SK-N-SH (cell line): ENCODE measurements around the gene CDKN1A. TPM values are rescaled to one million over a fixed set of nuclear protein-coding genes. Genes with fewer than 3 reads are reported as not detected.

ENCODE experiments used
- CTCF ChIA-PET: fragments of 300-600, 350-600 bp; formaldehyde crosslinking; extraction: SDS; loops from one replicate; lab custom pipeline; 2021; lab: Yijun Ruan, JAX
- POLR2A ChIA-PET: fragments of 350-600 bp; sonication (Branson Sonifier 250); formaldehyde crosslinking; extraction: SDS; loops from one replicate; lab custom pipeline; 2020; ENCODE audit warnings: antibody characterized with exemption, inconsistent platforms; lab: Yijun Ruan, JAX
- DNase-seq: peaks from one replicate; pipeline ENCODE4 v3.0.0; 2012
- H2AFZ ChIP-seq: fragments of 200-600 bp; sonication (generic); 2 replicates; pipeline ENCODE4 v1.8.1; 2016; ENCODE audit warnings: antibody characterized with exemption, mild to moderate bottlenecking, low read depth
- H3F3A ChIP-seq: fragments of 200-600 bp; sonication (generic); replicated peaks from 2 replicates; pipeline ENCODE3; 2016; ENCODE audit warnings: antibody characterized with exemption, mild to moderate bottlenecking; ENCODE audit not compliant: insufficient read depth
- H3K27ac ChIP-seq, 2 experiments: fragments of 200-500 bp in 1 of 2; fragments of 200-600 bp in 1 of 2; sonication (Bioruptor generic) in 1 of 2; sonication (generic), shearing (Covaris generic) in 1 of 2; 2 replicates each; pipeline versions ENCODE4 v1.5.1 to v1.6.1; 2014 to 2016; ENCODE audit warnings: low read depth in 2 of 2, inconsistent platforms in 1 of 2, low read length in 1 of 2, mild to moderate bottlenecking in 1 of 2, mixed read lengths in 1 of 2
- H3K27me3 ChIP-seq: fragments of 200-600 bp; sonication (generic), shearing (Covaris generic); 2 replicates; pipeline ENCODE4 v1.6.1; 2016; ENCODE audit warnings: mixed run types; ENCODE audit not compliant: insufficient read depth
- H3K36me3 ChIP-seq, 2 experiments: fragments of 200-500 bp in 1 of 2; fragments of 200-600 bp in 1 of 2; sonication (Bioruptor generic) in 1 of 2; sonication (generic) in 1 of 2; replicated peaks in 1 of 2; 2 replicates each; pipeline versions ENCODE3 to v1.5.1; 2014 to 2016; ENCODE audit warnings: low read length in 1 of 2, mild to moderate bottlenecking in 1 of 2; ENCODE audit not compliant: insufficient read depth in 2 of 2, control insufficient read depth in 1 of 2
- H3K4me1 ChIP-seq, 2 experiments: fragments of 200-500 bp in 1 of 2; fragments of 200-600 bp in 1 of 2; sonication (Bioruptor generic) in 1 of 2; sonication (generic), shearing (Covaris generic) in 1 of 2; 2 replicates each; pipeline versions ENCODE4 v1.5.1 to v1.6.1; 2014 to 2016; ENCODE audit warnings: low read depth in 1 of 2, low read length in 1 of 2, mixed run types in 1 of 2; ENCODE audit not compliant: insufficient read depth in 2 of 2, control insufficient read depth in 1 of 2
- H3K4me2 ChIP-seq: fragments of 200-600 bp; sonication (generic), shearing (Covaris generic); 2 replicates; pipeline ENCODE4 v1.6.1; 2017; ENCODE audit warnings: mixed run types
- H3K4me3 ChIP-seq, 2 experiments: fragments of 200-500 bp in 1 of 2; fragments of 200-600 bp in 1 of 2; sonication (Bioruptor generic) in 1 of 2; sonication (generic), shearing (Covaris generic) in 1 of 2; 2 replicates each; pipeline versions ENCODE4 v1.5.1 to v1.8.1; 2014 to 2016; ENCODE audit warnings: low read depth in 2 of 2, inconsistent platforms in 1 of 2, low read length in 1 of 2, mild to moderate bottlenecking in 1 of 2, mixed read lengths in 1 of 2, moderate library complexity in 1 of 2
- H3K79me2 ChIP-seq: fragments of 200-600 bp; sonication (generic); 2 replicates; pipeline ENCODE4 v1.8.1; 2017; ENCODE audit warnings: mild to moderate bottlenecking; ENCODE audit not compliant: insufficient read depth
- H3K9ac ChIP-seq: fragments of 200-600 bp; sonication (generic); 2 replicates; pipeline ENCODE4 v1.6.1; 2017; ENCODE audit warnings: mixed run types
- H3K9me2 ChIP-seq: fragments of 200-600 bp; sonication (generic); 2 replicates; pipeline ENCODE4 v1.6.1; 2017; ENCODE audit warnings: mixed run types
- H3K9me3 ChIP-seq: fragments of 200-600 bp; sonication (generic); 2 replicates; pipeline ENCODE4 v1.6.1; 2017; ENCODE audit warnings: mixed run types, mild to moderate bottlenecking, moderate library complexity
- H4K20me1 ChIP-seq: fragments of 200-600 bp; sonication (generic); 2 replicates; pipeline ENCODE4 v1.6.1; 2017; ENCODE audit warnings: mild to moderate bottlenecking, mixed run types; ENCODE audit not compliant: insufficient read depth
- EP300 ChIP-seq, 2 experiments: IDR thresholded peaks; 2 replicates each; pipeline versions ENCODE4 v1.4.0 to v1.6.1; 2012; ENCODE audit warnings: borderline replicate concordance in 1 of 2, low read depth in 1 of 2, low read length in 1 of 2
- EZH2phosphoT487 ChIP-seq: fragments of 200-600 bp; sonication (generic); IDR thresholded peaks from 2 replicates; pipeline ENCODE4 v1.6.1; 2017; ENCODE audit warnings: low read depth, mixed run types, mild to moderate bottlenecking, antibody characterized with exemption, moderate library complexity, borderline replicate concordance
- JUND ChIP-seq: IDR thresholded peaks from 2 replicates; pipeline ENCODE4 v1.4.0; 2012
- NFIC ChIP-seq: IDR thresholded peaks from 2 replicates; pipeline ENCODE4 v1.4.0; 2012; ENCODE audit warnings: borderline replicate concordance
- NRF1 ChIP-seq: IDR thresholded peaks from 2 replicates; pipeline ENCODE4 v1.6.1; 2012; ENCODE audit warnings: low read depth, mild to moderate bottlenecking, low read length
- PBX3 ChIP-seq: IDR thresholded peaks from 2 replicates; pipeline ENCODE4; 2012
- POLR2AphosphoS5 ChIP-seq: IDR thresholded peaks from 2 replicates; pipeline ENCODE4 v1.6.1; 2012; ENCODE audit warnings: low read depth, low read length
- SIN3A ChIP-seq: IDR thresholded peaks from 2 replicates; pipeline ENCODE4 v1.6.1; 2012; ENCODE audit warnings: low read depth, mild to moderate bottlenecking, low read length, moderate library complexity, borderline replicate concordance
- SMC3 ChIP-seq: IDR thresholded peaks from 2 replicates; pipeline ENCODE4 v1.6.1; 2012; ENCODE audit warnings: low read depth, low read length, improper control_type of control experiment
- TCF12 ChIP-seq: IDR thresholded peaks from 2 replicates; pipeline ENCODE4 v1.4.0; 2012
- WGBS: methylation state at CpG from one replicate; pipeline ENCODE4 v1.1.6; 2017; ENCODE audit warnings: low lambda C conversion rate; 5-methylcytosine and 5-hydroxymethylcytosine counted together
- polyA plus RNA-seq, 3 experiments: library from polyadenylated mRNA; depleted of rRNA; stranded (reverse); fragments of >200 nt; gene quantifications; 2 replicates each; pipeline ENCODE4 v1.2.3, GENCODE V29; 2012

The CDKN1A gene
- polyA plus RNA-seq, 1 of the 3 experiments (the other 2 are of a cell fraction): 747 TPM

DNA sequence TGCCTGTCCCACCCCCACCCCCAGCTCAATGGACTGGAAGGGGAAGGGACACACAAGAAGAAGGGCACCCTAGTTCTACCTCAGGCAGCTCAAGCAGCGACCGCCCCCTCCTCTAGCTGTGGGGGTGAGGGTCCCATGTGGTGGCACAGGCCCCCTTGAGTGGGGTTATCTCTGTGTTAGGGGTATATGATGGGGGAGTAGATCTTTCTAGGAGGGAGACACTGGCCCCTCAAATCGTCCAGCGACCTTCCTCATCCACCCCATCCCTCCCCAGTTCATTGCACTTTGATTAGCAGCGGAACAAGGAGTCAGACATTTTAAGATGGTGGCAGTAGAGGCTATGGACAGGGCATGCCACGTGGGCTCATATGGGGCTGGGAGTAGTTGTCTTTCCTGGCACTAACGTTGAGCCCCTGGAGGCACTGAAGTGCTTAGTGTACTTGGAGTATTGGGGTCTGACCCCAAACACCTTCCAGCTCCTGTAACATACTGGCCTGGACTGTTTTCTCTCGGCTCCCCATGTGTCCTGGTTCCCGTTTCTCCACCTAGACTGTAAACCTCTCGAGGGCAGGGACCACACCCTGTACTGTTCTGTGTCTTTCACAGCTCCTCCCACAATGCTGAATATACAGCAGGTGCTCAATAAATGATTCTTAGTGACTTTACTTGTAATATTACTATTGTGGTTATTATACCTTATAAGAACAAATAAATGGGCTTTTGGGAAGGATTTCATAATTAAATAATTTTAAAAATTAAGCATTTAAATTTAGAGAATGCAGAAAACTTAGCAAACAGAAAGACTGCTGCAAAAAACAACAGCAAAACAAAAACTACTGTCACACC, 8.4 kb downstream of the CDKN1A start:
- ChIA-PET POLR2A (no interaction called here), CTCF (interaction anchor here (1.2 to 3.3 kb wide), 4 partner anchors 37 to 79 kb away, joined by 3 to 14 read pairs (median 6); no protein-coding TSS in a partner anchor)
- H2AFZ ChIP-seq: no peak overlapping the region
- H3K9me2 ChIP-seq: no peaks in the 10 kb centered on the region
- no peak overlapping the region for H3K4me3 ChIP-seq
- H3K79me2 ChIP-seq: peaks cover 44% of the 10 kb centered on the region
- no peaks in the 10 kb centered on the region for H3K9me3 ChIP-seq
- DNase-seq: no peak
- WGBS: 87% methylated on average over 9 of the region's 10 CpGs
- peaks cover 76% of the 10 kb centered on the region for H4K20me1 ChIP-seq
- peaks cover 50 to 53% of the 10 kb centered on the region in 2 experiments for H3K36me3 ChIP-seq
- no peak overlapping the region for H3K4me2 ChIP-seq
- peaks cover 0 to 9% of the 10 kb centered on the region in 2 experiments; a peak in 1 of 4 replicates for H3K4me1 ChIP-seq
- no peaks in the 10 kb centered on the region for H3K27me3 ChIP-seq
- no peak overlapping the region for H3K9ac ChIP-seq
- H3K27ac ChIP-seq: peak overlapping the region in 1 of 2 experiments; percentile 44; a peak in 1 of 4 replicates
- peaks cover 72% of the 10 kb centered on the region for H3F3A ChIP-seq
- no peak for TF ChIP-seq EP300 (IDR thresholded peaks at IDR 0.05; ENCODE audit: borderline replicate concordance in 1 of 2, low read depth in 1 of 2, low read length in 1 of 2)
- TF ChIP-seq TCF12: no peak
- no peak for TF ChIP-seq NRF1
- peak; percentile 49 for TF ChIP-seq POLR2AphosphoS5

GRCh38 chr6:36688063-36688738, 9.7 kb downstream of the CDKN1A start:
- Histone ChIP-seq H3K9me3 (no peaks in the 10 kb centered on the region), H3K4me2 (no peak overlapping the region), H3K9me2 (no peaks in the 10 kb centered on the region), H3K9ac (no peak overlapping the region), H3K79me2 (peaks cover 31% of the 10 kb centered on the region), H4K20me1 (peaks cover 63% of the 10 kb centered on the region), H3K27me3 (no peaks in the 10 kb centered on the region), H3K27ac (peak overlapping the region in 1 of 2 experiments; percentile 44; a peak in 1 of 4 replicates), H3K4me1 (no peaks in the 10 kb centered on the region; a peak in 1 of 4 replicates), H3K36me3 (peaks cover 42 to 46% of the 10 kb centered on the region in 2 experiments), H3F3A (peaks cover 61% of the 10 kb centered on the region), H2AFZ (no peak overlapping the region), H3K4me3 (no peak overlapping the region)
- WGBS: 88% methylated on average over 6 of the region's 6 CpGs
- POLR2A ChIA-PET: interaction anchor here (0.6 kb wide), 1 partner anchor 79 kb away, joined by 3 read pairs; no protein-coding TSS in a partner anchor
- CTCF ChIA-PET: interaction anchor here (1.2 to 2.0 kb wide), 2 partner anchors 8 to 35 kb away, joined by 3 to 4 read pairs; no protein-coding TSS in a partner anchor
- TF ChIP-seq PBX3 (peak; percentile 43), JUND (peak; percentile 25), POLR2AphosphoS5 (peak; percentile 73), SMC3 (no peak)
- no peak for DNase-seq

DNA sequence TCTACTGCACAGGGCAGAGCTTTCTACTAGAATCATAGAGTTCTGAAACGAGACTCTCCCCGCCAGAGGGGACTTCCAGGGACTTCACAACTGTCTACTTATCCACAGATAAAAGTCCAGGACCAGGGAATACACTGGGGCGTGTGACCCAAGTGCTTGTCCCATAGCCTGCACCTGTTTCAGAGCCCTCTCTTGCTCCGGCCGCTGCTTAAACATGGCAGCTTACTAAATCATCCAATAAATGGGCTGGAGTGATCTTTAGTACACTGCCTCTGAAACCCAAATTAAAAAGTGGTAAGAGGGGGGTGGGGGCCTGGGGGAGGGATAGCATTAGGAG, 10.2 kb downstream of the CDKN1A start:
- H3K9me2 ChIP-seq: no peaks in the 10 kb centered on the region
- H4K20me1 ChIP-seq: peaks cover 58% of the 10 kb centered on the region
- POLR2A ChIA-PET: interaction anchor here (0.6 kb wide), 1 partner anchor 80 kb away, joined by 3 read pairs; no protein-coding TSS in a partner anchor

More for the DNA sequence above, 10.2 kb downstream of the CDKN1A start:
- 83% methylated on average over 5 of the region's 5 CpGs for WGBS
- Histone ChIP-seq H3K4me1 (no peaks in the 10 kb centered on the region; a peak in 1 of 4 replicates), H3K27ac (no peak overlapping the region), H3K27me3 (no peaks in the 10 kb centered on the region), H3K79me2 (peaks cover 26% of the 10 kb centered on the region), H3F3A (peaks cover 56% of the 10 kb centered on the region), H3K4me2 (no peak overlapping the region), H3K36me3 (peaks cover 37 to 41% of the 10 kb centered on the region in 2 experiments), H3K9me3 (no peaks in the 10 kb centered on the region), H2AFZ (no peak overlapping the region), H3K4me3 (no peak overlapping the region), H3K9ac (no peak overlapping the region)
- no peak for DNase-seq
- CTCF ChIA-PET: interaction anchor here (1.2 to 2.0 kb wide), 2 partner anchors 9 to 35 kb away, joined by 3 to 4 read pairs; no protein-coding TSS in a partner anchor
- 0 out of 2 replicates have a peak, but pooled peaks have one; percentile 7 for TF ChIP-seq NFIC
- no peak for TF ChIP-seq EZH2phosphoT487
- 0 out of 2 replicates have a peak, but pooled peaks have one; percentile 15 for TF ChIP-seq SIN3A
